K562 (cell line): Measurements from ENCODE around the gene VTA1. TPM values are rescaled to one million over a fixed set of nuclear protein-coding genes. Genes with fewer than 3 reads are reported as not detected.

Source experiments
- ATAC-seq: fragments of 200-7000 bp; cut with Tn5 transposase; 3 replicates; pipeline ENCODE4 v1.9.1; 2020; ENCODE audit warnings: moderate library complexity
- BruUV-seq: library from RNA; stranded (reverse); fragments of 400-500 nt; replicated peaks from 2 replicates; lab custom pipeline; 2021; lab: Mats Ljungman, UMichigan
- CTCF ChIA-PET: fragments of 300-600 bp; formaldehyde crosslinking; extraction: SDS; loops from one replicate; lab custom pipeline; 2021; ENCODE audit warnings: low intra/inter-chr PET ratio; lab: Yijun Ruan, JAX
- POLR2A ChIA-PET: fragments of 300-600, 350-650 bp; sonication (Branson Sonifier 250); formaldehyde crosslinking; extraction: SDS; loops from one replicate; lab custom pipeline; 2021; ENCODE audit warnings: antibody characterized with exemption, inconsistent platforms; lab: Yijun Ruan, JAX
- DNase-seq, 4 experiments: peaks; one replicate each; pipeline versions ENCODE4 v3.0.0 to v3.0.0-alpha.2; 2011 to 2018; ENCODE audit warnings: low spot score in 3 of 4, mixed read lengths in 3 of 4; ENCODE audit errors: extremely low read depth in 1 of 4
- FAIRE-seq: peaks from 2 replicates; lab custom pipeline; 2011; peaks lifted over from hg19 to GRCh38; lab: Jason Lieb, UNC
- H2AFZ ChIP-seq: 2 replicates; pipeline ENCODE4 v1.6.0; 2011; ENCODE audit warnings: low read depth, low read length, control low read depth, inconsistent platforms
- H3K27ac ChIP-seq: fragments of 200-600 bp; 3 replicates; pipeline ENCODE4 v1.8.0; 2011; ENCODE audit warnings: low read depth, mild to moderate bottlenecking, control low read depth, inconsistent platforms, low read length, moderate library complexity, mixed read lengths; ENCODE audit errors: extremely low read depth
- H3K27me3 ChIP-seq, 2 experiments: fragments of 300-600 bp in 1 of 2; 2 replicates in 1 of 2; 3 replicates in 1 of 2; pipeline versions ENCODE4 v1.6.0 to v1.8.0; 2011; ENCODE audit warnings: inconsistent platforms in 2 of 2, low read length in 2 of 2, mild to moderate bottlenecking in 1 of 2, mixed read lengths in 1 of 2, moderate library complexity in 1 of 2; ENCODE audit not compliant: control insufficient read depth in 2 of 2, insufficient read depth in 2 of 2
- H3K36me3 ChIP-seq: fragments of 300-600 bp; 3 replicates; pipeline ENCODE4 v1.8.0; 2011; ENCODE audit warnings: mild to moderate bottlenecking, low read length, inconsistent platforms; ENCODE audit not compliant: control insufficient read depth, insufficient read depth
- H3K4me1 ChIP-seq, 2 experiments: fragments of 200-600 bp in 1 of 2; replicated peaks in 1 of 2; 2 replicates in 1 of 2; 3 replicates in 1 of 2; pipeline versions ENCODE4 v1.5.1 to v1.8.0; 2011; ENCODE audit warnings: inconsistent platforms in 2 of 2, low read length in 2 of 2, mild to moderate bottlenecking in 1 of 2, mixed read lengths in 1 of 2, moderate library complexity in 1 of 2; ENCODE audit not compliant: control insufficient read depth in 2 of 2, insufficient read depth in 2 of 2
- H3K4me2 ChIP-seq: 2 replicates; pipeline ENCODE4 v1.6.1; 2011; ENCODE audit warnings: low read length, control low read depth, inconsistent platforms, mixed read lengths; ENCODE audit not compliant: insufficient read depth
- H3K4me3 ChIP-seq: fragments of 200-600 bp; sonication (generic), shearing (Covaris generic); 2 replicates; pipeline ENCODE4 v1.5.1; 2016; ENCODE audit warnings: control low read depth, inconsistent platforms
- H3K79me2 ChIP-seq: fragments of 200-600 bp; 3 replicates; pipeline ENCODE4 v1.8.0; 2011; ENCODE audit warnings: low read length, inconsistent platforms; ENCODE audit not compliant: control insufficient read depth, insufficient read depth
- H3K9ac ChIP-seq, 2 experiments: 2 replicates each; pipeline versions ENCODE4 v1.6.0 to v1.6.1; 2011; ENCODE audit warnings: low read depth in 2 of 2, low read length in 2 of 2, control low read depth in 1 of 2, inconsistent platforms in 1 of 2, mild to moderate bottlenecking in 1 of 2, mixed read lengths in 1 of 2; ENCODE audit not compliant: insufficient read depth in 1 of 2
- H3K9me1 ChIP-seq: one replicate; pipeline ENCODE4 v1.6.0; 2011; ENCODE audit warnings: inconsistent platforms, mild to moderate bottlenecking, low read length, moderate library complexity; ENCODE audit not compliant: control insufficient read depth, insufficient read depth
- H3K9me3 ChIP-seq: replicated peaks from 2 replicates; pipeline ENCODE4 v1.5.1; 2011; ENCODE audit warnings: low read depth, low read length, inconsistent platforms; ENCODE audit not compliant: control insufficient read depth, insufficient read depth
- H4K20me1 ChIP-seq: replicated peaks from 2 replicates; pipeline ENCODE4 v1.6.1; 2011; ENCODE audit warnings: low read length, inconsistent platforms, mixed read lengths; ENCODE audit not compliant: control insufficient read depth, insufficient read depth
- NFIC ChIP-seq: fragments of 450-650 bp; IDR thresholded peaks from 2 replicates; pipeline ENCODE4 v1.6.1; 2017; ENCODE audit warnings: mild to moderate bottlenecking, inconsistent platforms
- NFIX ChIP-seq: fragments of 250-450 bp; sonication (Bioruptor Pico); IDR thresholded peaks from 2 replicates; pipeline ENCODE4 v1.4.0; 2020; ENCODE audit warnings: low read depth, mild to moderate bottlenecking, moderate library complexity
- SREBF2 ChIP-seq: sonication (generic); formaldehyde crosslinking; IDR thresholded peaks from 2 replicates; pipeline ENCODE4 v1.4.0; 2020; ENCODE audit warnings: mild to moderate bottlenecking, missing genetic modification reagents
- THRAP3 ChIP-seq: fragments of 450-650 bp; IDR thresholded peaks from 2 replicates; pipeline ENCODE4 v1.6.1; 2016; ENCODE audit warnings: mild to moderate bottlenecking, inconsistent platforms, borderline replicate concordance
- ZBTB40 ChIP-seq, 2 experiments: fragments of 450-650 bp in 1 of 2; sonication (generic) in 1 of 2; formaldehyde crosslinking in 1 of 2; IDR thresholded peaks; 2 replicates each; pipeline versions ENCODE4 v1.7.1 to v1.9.0; 2016 to 2022; ENCODE audit warnings: inconsistent platforms in 1 of 2, mild to moderate bottlenecking in 1 of 2, missing genetic modification reagents in 1 of 2
- ZNF639 ChIP-seq, 2 experiments: fragments of 200-800 bp in 1 of 2; sonication (Bioruptor generic) in 1 of 2; sonication (generic) in 1 of 2; formaldehyde crosslinking in 1 of 2; IDR thresholded peaks in 1 of 2; conservative IDR thresholded peaks in 1 of 2; 2 replicates each; pipeline versions ENCODE4 v1.5.0 to v1.6.1; 2016 to 2020; ENCODE audit warnings: missing compliant biosample characterization in 1 of 2, missing genetic modification characterization in 1 of 2, missing genetic modification reagents in 1 of 2
- WGBS: fragments of 100-300 bp; shearing (Covaris generic); methylation state at CpG from one replicate; pipeline ENCODE4 v1.1.6; 2016; ENCODE audit warnings: low coverage, mixed read lengths; ENCODE audit not compliant: insufficient coverage; ENCODE audit errors: missing lambda C conversion rate; 5-methylcytosine and 5-hydroxymethylcytosine counted together
- in situ Hi-C: fragments of 300-500 bp; cut with MboI; formaldehyde crosslinking; loops from 4 replicates; pipeline ENCODE4 v1.15.0; 2018; ENCODE audit warnings: inconsistent platforms, mixed read lengths
- intact Hi-C: fragments of 100-400 bp; cut with micrococcal nuclease; formaldehyde crosslinking; loops from 2 replicates; pipeline ENCODE4 v1.14.2; 2022
- polyA plus RNA-seq, 8 experiments: library from polyadenylated mRNA; depleted of rRNA in 4 of 8; stranded (reverse) in 5 of 8; unstranded in 3 of 8; fragments of >200 nt; fragmentation: Nextera tagmentation in 2 of 8; fragmentation: Illumina TruSeq in 1 of 8; extraction: Ambion mirVana in 2 of 8; extraction: Trizol in 1 of 8; gene quantifications; 2 replicates each; pipeline versions ENCODE4 v1.2.1 to v1.2.3, GENCODE V29; 2011 to 2014; ENCODE audit warnings: inconsistent platforms in 1 of 8, missing spikeins in 1 of 8
- total RNA-seq, 7 experiments: library from RNA; depleted of rRNA in 6 of 7; stranded (reverse); fragments of >200 nt in 6 of 7; fragmentation: Illumina TruSeq in 2 of 7; extraction: Trizol in 2 of 7; gene quantifications; 2 replicates each; pipeline versions ENCODE4 v1.2.1 to v1.2.3, GENCODE V29; 2011 to 2021; ENCODE audit warnings: low replicate concordance in 1 of 7

The VTA1 gene
- total and polyA plus RNA-seq, 9 of the 15 experiments (the other 6 are each of a cell fraction or from before 2014, with no cell fraction given), result 47.8 to 182 (median 84.6) TPM

- CTCF ChIA-PET, result no interaction called here
These were observed 93.1 kb downstream of the VTA1 start for GRCh38 chr6:142240179-142240578.

More at GRCh38 chr6:142240179-142240578, 93.1 kb downstream of the VTA1 start:
- no peak for DNase-seq
- no peak for FAIRE-seq
- Histone ChIP-seq H3K9me3 (no peaks in the 10 kb centered on the region), H3K4me3 (no peak overlapping the region), H3K27ac (no peak overlapping the region), H3K36me3 (no peaks in the 10 kb centered on the region), H3K9ac (no peak overlapping the region), H3K27me3 (no peaks in the 10 kb centered on the region; a peak in 1 of 5 replicates), H4K20me1 (no peaks in the 10 kb centered on the region), H3K79me2 (no peaks in the 10 kb centered on the region), H3K4me2 (no peak overlapping the region), H3K9me1 (no peaks in the 10 kb centered on the region), H2AFZ (no peak overlapping the region), H3K4me1 (no peaks in the 10 kb centered on the region)
- no peak for TF ChIP-seq SREBF2 (CRISPR knock-in tag)
- no peak for TF ChIP-seq THRAP3
- 0 out of 2 replicates have a peak, but pooled peaks have one; percentile 52 for TF ChIP-seq NFIX
- no peak for TF ChIP-seq ZNF639 (CRISPR knock-in tag; conservative IDR thresholded peaks at IDR 0.05 in 1 of 2, IDR thresholded peaks at IDR 0.05 in 1 of 2)
- no peak for TF ChIP-seq ZBTB40 (IDR thresholded peaks at IDR 0.05)
- TF ChIP-seq ZBTB40 (CRISPR knock-in tag; IDR thresholded peaks at IDR 0.05), result no peak
- TF ChIP-seq NFIC, result peak; percentile 78
- in situ Hi-C loops, result no loop called here
- POLR2A ChIA-PET, result no interaction called here
- 2% methylated on average over 4 of the region's 4 CpGs for WGBS
- no TSS peak for BruUV-seq
- no peak for ATAC-seq
- intact Hi-C loops, result no loop called here
